Liver (tissue), 9 donors: ENCODE measurements around the gene ECE1. TPM values are rescaled to one million over a fixed set of nuclear protein-coding genes. Genes with fewer than 3 reads are reported as not detected.
A peak's percentile ranks its signal among the peaks of the same experiment; 100 is the strongest.

ENCODE experiments used
- DNase-seq: peaks from one replicate; pipeline ENCODE4 v3.0.0-alpha.2; 2017; ENCODE audit warnings: low spot score
- H3K27ac ChIP-seq, 2 donors: one replicate each; pipeline ENCODE4 v1.7.0; 2013; ENCODE audit warnings: inconsistent platforms in 2 of 2, low read length in 2 of 2, control low read depth in 1 of 2, low read depth in 1 of 2, mild to moderate bottlenecking in 1 of 2
- H3K27me3 ChIP-seq, 4 donors: one replicate each; pipeline versions ENCODE4 v1.6.1 to v1.7.0; 2013; ENCODE audit warnings: low read length in 3 of 4, inconsistent platforms in 1 of 4, mild to moderate bottlenecking in 1 of 4, moderate library complexity in 1 of 4; ENCODE audit not compliant: control insufficient read depth in 4 of 4, insufficient read depth in 4 of 4
- H3K36me3 ChIP-seq, 4 donors: one replicate each; pipeline versions ENCODE4 v1.6.1 to v1.7.0; 2013; ENCODE audit warnings: low read length in 3 of 4, mild to moderate bottlenecking in 3 of 4, low read depth in 1 of 4, moderate library complexity in 1 of 4; ENCODE audit not compliant: control insufficient read depth in 4 of 4, insufficient read depth in 3 of 4
- H3K4me1 ChIP-seq, 4 donors: one replicate each; pipeline versions ENCODE4 v1.6.1 to v1.7.0; 2013; ENCODE audit warnings: low read length in 3 of 4, mild to moderate bottlenecking in 3 of 4, moderate library complexity in 1 of 4; ENCODE audit not compliant: control insufficient read depth in 4 of 4, insufficient read depth in 4 of 4
- H3K4me3 ChIP-seq, 3 donors: one replicate each; pipeline versions ENCODE4 v1.6.1 to v1.7.0; 2013; ENCODE audit warnings: low read length in 3 of 3, control low read depth in 1 of 3, low read depth in 1 of 3, mild to moderate bottlenecking in 1 of 3
- H3K9ac ChIP-seq, 2 donors: one replicate each; pipeline ENCODE4 v1.7.0; 2013; ENCODE audit warnings: low read length in 2 of 2, mild to moderate bottlenecking in 2 of 2, moderate library complexity in 2 of 2, control low read depth in 1 of 2, low read depth in 1 of 2
- H3K9me3 ChIP-seq, 4 donors: one replicate each; pipeline versions ENCODE4 v1.6.1 to v1.7.0; 2013; ENCODE audit warnings: low read length in 3 of 4; ENCODE audit not compliant: control insufficient read depth in 4 of 4
- EGR1 ChIP-seq, 2 donors: IDR thresholded peaks; 2 replicates each; pipeline ENCODE4 v1.6.1; 2016 to 2018; ENCODE audit warnings: antibody characterized with exemption in 2 of 2, low read depth in 2 of 2
- FOXA1 ChIP-seq: IDR thresholded peaks from 2 replicates; pipeline ENCODE4 v1.6.1; 2016; ENCODE audit warnings: antibody characterized with exemption
- FOXA2 ChIP-seq: IDR thresholded peaks from 2 replicates; pipeline ENCODE4 v1.6.1; 2016; ENCODE audit warnings: antibody characterized with exemption
- GABPA ChIP-seq, 2 donors: IDR thresholded peaks in 1 of 2; conservative IDR thresholded peaks in 1 of 2; 2 replicates each; pipeline ENCODE4 v1.6.1; 2016; ENCODE audit warnings: antibody characterized with exemption in 2 of 2, mild to moderate bottlenecking in 1 of 2, moderate library complexity in 1 of 2
- HNF4A ChIP-seq, 2 donors: conservative IDR thresholded peaks; 2 replicates each; pipeline ENCODE4 v1.6.1; 2016; ENCODE audit warnings: antibody characterized with exemption in 2 of 2, mild to moderate bottlenecking in 2 of 2
- HNF4G ChIP-seq: IDR thresholded peaks from 2 replicates; pipeline ENCODE4 v1.6.1; 2016; ENCODE audit warnings: antibody characterized with exemption
- JUND ChIP-seq, 2 donors: IDR thresholded peaks; 2 replicates each; pipeline ENCODE4 v1.6.1; 2016; ENCODE audit warnings: antibody characterized with exemption in 2 of 2
- NR2F2 ChIP-seq: IDR thresholded peaks from 2 replicates; pipeline ENCODE4 v1.6.1; 2016; ENCODE audit warnings: antibody characterized with exemption
- RAD21 ChIP-seq, 2 donors: IDR thresholded peaks; 2 replicates each; pipeline ENCODE4 v1.6.1; 2016; ENCODE audit warnings: antibody characterized with exemption in 2 of 2, mild to moderate bottlenecking in 2 of 2
- RXRA ChIP-seq, 2 donors: IDR thresholded peaks; 2 replicates each; pipeline ENCODE4 v1.6.1; 2017 to 2018; ENCODE audit warnings: antibody characterized with exemption in 2 of 2, mild to moderate bottlenecking in 1 of 2
- SP1 ChIP-seq: IDR thresholded peaks from 2 replicates; pipeline ENCODE4 v1.6.1; 2018; ENCODE audit warnings: antibody characterized with exemption, mild to moderate bottlenecking
- TAF1 ChIP-seq: conservative IDR thresholded peaks from 2 replicates; pipeline ENCODE4 v1.6.1; 2016; ENCODE audit warnings: antibody characterized with exemption, mild to moderate bottlenecking
- YY1 ChIP-seq: IDR thresholded peaks from 2 replicates; pipeline ENCODE4 v1.6.1; 2016; ENCODE audit warnings: antibody characterized with exemption, mild to moderate bottlenecking
- WGBS: extraction: QIAGEN DNeasy Blood & Tissue Kit; methylation state at CpG from one replicate; pipeline ENCODE4 v1.1.7; 2013; 5-methylcytosine and 5-hydroxymethylcytosine counted together
- polyA plus RNA-seq, 2 donors: library from polyadenylated mRNA; stranded (reverse) in 1 of 2; unstranded in 1 of 2; fragments of 200-250 nt in 1 of 2; fragments of >200 nt in 1 of 2; fragmentation: Nextera tagmentation in 1 of 2; extraction: Ambion mirVana in 1 of 2; gene quantifications; one replicate each; pipeline versions ENCODE4 v1.2.1 to v1.2.3, GENCODE V29; 2013 to 2015
- total RNA-seq, 2 donors: library from RNA; depleted of rRNA; stranded (reverse); fragments of >200 nt; gene quantifications; one replicate each; pipeline ENCODE4 v1.2.3, GENCODE V29; 2014
- TF ChIP-seq, protein P1 (sequence below): IDR thresholded peaks from 2 replicates; pipeline ENCODE4 v1.6.1; 2016; ENCODE audit warnings: antibody characterized with exemption
- TF ChIP-seq, protein P2 (sequence below): IDR thresholded peaks from 2 replicates; pipeline ENCODE4 v1.6.1; 2016; ENCODE audit warnings: antibody characterized with exemption
- TF ChIP-seq, protein P3 (sequence below): fragments of 150-350 bp; IDR thresholded peaks from 2 replicates; pipeline ENCODE4 v1.5.1; 2017; ENCODE audit warnings: improper control_type of control experiment, low read depth, low read length; ENCODE audit not compliant: missing input control
- TF ChIP-seq, protein P4 (sequence below): IDR thresholded peaks from 2 replicates; pipeline ENCODE4 v1.6.1; 2016; ENCODE audit warnings: antibody characterized with exemption, mild to moderate bottlenecking
- donor health status: healthy.
- donor health status: healthy.
- donor health status: healthy.
- donor health status: healthy.
- donor health status: healthy.

The ECE1 gene
- total and polyA plus RNA-seq, 4 donors: 29.3 to 46.4 (median 39.6) TPM

DNA sequence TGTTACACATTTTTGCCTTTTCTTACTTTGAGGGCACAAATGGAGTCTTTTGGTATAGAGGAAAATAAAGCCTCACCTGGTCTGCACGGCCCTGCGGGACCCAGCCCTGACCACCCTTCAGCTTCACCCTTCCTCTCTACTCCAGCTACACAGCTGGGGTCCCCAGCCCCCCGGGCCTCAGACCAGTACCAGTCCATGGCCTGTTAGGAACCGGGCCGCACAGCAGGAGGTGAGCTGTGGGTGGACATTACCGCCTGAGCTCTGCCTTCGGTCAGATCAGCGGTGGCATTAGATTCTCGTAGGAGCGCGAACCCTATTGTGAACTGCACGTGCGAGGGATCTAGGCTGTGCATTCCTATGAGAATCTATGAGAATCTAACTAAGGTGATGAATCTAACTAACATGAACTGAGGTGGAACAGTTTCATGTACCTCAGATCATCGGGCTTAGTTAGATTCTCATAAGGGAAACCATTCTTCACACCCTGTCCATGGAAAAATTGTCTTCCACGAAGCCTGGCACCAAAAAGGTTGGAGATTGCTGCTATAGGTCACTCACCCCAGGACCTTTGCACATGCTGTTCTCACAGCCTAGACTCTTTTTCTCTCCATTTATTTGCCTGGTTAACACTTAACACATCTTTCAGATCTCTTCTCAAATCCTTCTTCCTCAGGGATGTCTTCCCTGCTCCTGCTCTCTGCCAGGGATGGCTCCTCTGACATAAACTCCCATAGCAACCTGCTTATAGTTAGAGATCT, 37.5 kb upstream of the ECE1 start:
- WGBS: 95% methylated on average over 15 of the region's 15 CpGs
- TF ChIP-seq HNF4A (conservative IDR thresholded peaks at IDR 0.05) (peak in 1 of 2 donors; percentile 22), YY1 (no peak), RXRA (IDR thresholded peaks at IDR 0.05) (peak in 1 of 2 donors; percentile 14), GABPA (IDR thresholded peaks at IDR 0.05 in 1 of 2, conservative IDR thresholded peaks at IDR 0.05 in 1 of 2) (no peak)
- TF ChIP-seq, protein P1, sequence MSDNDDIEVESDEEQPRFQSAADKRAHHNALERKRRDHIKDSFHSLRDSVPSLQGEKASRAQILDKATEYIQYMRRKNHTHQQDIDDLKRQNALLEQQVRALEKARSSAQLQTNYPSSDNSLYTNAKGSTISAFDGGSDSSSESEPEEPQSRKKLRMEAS: no peak
- no peak overlapping the region for H3K9ac ChIP-seq

GRCh38 chr1:21326861-21327344, 36.6 kb upstream of the ECE1 start:
- Histone ChIP-seq H3K9me3 (no peaks in the 10 kb centered on the region), H3K36me3 (no peaks in the 10 kb centered on the region), H3K4me3 (no peak overlapping the region), H3K9ac (no peak overlapping the region), H3K27me3 (no peaks in the 10 kb centered on the region), H3K4me1 (peaks cover 29 to 69% (median 48%) of the 10 kb centered on the region in 4 donors), H3K27ac (peak overlapping the region; percentile 56 to 83)
- 74% methylated on average over 10 of the region's 10 CpGs for WGBS
- TF ChIP-seq NR2F2 (peak; percentile 64), JUND (IDR thresholded peaks at IDR 0.05) (no peak), GABPA (IDR thresholded peaks at IDR 0.05 in 1 of 2, conservative IDR thresholded peaks at IDR 0.05 in 1 of 2) (no peak), FOXA1 (no peak), HNF4A (conservative IDR thresholded peaks at IDR 0.05) (peak; percentile 16 to 37), FOXA2 (no peak), YY1 (peak; percentile 68), SP1 (peak; percentile 44), RAD21 (IDR thresholded peaks at IDR 0.05) (peak in 1 of 2 donors; percentile 13), HNF4G (no peak), RXRA (IDR thresholded peaks at IDR 0.05) (peak in 1 of 2 donors; percentile 7), TAF1 (no peak), EGR1 (IDR thresholded peaks at IDR 0.05; ENCODE audit: low read depth in 2 of 2) (no peak)
- TF ChIP-seq, protein P2, sequence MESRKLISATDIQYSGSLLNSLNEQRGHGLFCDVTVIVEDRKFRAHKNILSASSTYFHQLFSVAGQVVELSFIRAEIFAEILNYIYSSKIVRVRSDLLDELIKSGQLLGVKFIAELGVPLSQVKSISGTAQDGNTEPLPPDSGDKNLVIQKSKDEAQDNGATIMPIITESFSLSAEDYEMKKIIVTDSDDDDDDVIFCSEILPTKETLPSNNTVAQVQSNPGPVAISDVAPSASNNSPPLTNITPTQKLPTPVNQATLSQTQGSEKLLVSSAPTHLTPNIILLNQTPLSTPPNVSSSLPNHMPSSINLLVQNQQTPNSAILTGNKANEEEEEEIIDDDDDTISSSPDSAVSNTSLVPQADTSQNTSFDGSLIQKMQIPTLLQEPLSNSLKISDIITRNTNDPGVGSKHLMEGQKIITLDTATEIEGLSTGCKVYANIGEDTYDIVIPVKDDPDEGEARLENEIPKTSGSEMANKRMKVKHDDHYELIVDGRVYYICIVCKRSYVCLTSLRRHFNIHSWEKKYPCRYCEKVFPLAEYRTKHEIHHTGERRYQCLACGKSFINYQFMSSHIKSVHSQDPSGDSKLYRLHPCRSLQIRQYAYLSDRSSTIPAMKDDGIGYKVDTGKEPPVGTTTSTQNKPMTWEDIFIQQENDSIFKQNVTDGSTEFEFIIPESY: no peak
- TF ChIP-seq, protein P3, sequence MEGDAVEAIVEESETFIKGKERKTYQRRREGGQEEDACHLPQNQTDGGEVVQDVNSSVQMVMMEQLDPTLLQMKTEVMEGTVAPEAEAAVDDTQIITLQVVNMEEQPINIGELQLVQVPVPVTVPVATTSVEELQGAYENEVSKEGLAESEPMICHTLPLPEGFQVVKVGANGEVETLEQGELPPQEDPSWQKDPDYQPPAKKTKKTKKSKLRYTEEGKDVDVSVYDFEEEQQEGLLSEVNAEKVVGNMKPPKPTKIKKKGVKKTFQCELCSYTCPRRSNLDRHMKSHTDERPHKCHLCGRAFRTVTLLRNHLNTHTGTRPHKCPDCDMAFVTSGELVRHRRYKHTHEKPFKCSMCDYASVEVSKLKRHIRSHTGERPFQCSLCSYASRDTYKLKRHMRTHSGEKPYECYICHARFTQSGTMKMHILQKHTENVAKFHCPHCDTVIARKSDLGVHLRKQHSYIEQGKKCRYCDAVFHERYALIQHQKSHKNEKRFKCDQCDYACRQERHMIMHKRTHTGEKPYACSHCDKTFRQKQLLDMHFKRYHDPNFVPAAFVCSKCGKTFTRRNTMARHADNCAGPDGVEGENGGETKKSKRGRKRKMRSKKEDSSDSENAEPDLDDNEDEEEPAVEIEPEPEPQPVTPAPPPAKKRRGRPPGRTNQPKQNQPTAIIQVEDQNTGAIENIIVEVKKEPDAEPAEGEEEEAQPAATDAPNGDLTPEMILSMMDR: no peak
- TF ChIP-seq, protein P4, sequence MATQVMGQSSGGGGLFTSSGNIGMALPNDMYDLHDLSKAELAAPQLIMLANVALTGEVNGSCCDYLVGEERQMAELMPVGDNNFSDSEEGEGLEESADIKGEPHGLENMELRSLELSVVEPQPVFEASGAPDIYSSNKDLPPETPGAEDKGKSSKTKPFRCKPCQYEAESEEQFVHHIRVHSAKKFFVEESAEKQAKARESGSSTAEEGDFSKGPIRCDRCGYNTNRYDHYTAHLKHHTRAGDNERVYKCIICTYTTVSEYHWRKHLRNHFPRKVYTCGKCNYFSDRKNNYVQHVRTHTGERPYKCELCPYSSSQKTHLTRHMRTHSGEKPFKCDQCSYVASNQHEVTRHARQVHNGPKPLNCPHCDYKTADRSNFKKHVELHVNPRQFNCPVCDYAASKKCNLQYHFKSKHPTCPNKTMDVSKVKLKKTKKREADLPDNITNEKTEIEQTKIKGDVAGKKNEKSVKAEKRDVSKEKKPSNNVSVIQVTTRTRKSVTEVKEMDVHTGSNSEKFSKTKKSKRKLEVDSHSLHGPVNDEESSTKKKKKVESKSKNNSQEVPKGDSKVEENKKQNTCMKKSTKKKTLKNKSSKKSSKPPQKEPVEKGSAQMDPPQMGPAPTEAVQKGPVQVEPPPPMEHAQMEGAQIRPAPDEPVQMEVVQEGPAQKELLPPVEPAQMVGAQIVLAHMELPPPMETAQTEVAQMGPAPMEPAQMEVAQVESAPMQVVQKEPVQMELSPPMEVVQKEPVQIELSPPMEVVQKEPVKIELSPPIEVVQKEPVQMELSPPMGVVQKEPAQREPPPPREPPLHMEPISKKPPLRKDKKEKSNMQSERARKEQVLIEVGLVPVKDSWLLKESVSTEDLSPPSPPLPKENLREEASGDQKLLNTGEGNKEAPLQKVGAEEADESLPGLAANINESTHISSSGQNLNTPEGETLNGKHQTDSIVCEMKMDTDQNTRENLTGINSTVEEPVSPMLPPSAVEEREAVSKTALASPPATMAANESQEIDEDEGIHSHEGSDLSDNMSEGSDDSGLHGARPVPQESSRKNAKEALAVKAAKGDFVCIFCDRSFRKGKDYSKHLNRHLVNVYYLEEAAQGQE: no peak
- TF ChIP-seq, protein P1: no peak
- DNase-seq: no peak

More for the DNA sequence above, 37.5 kb upstream of the ECE1 start:
- peak overlapping the region; percentile 56 to 83 for H3K27ac ChIP-seq
- no peak for DNase-seq
- no peaks in the 10 kb centered on the region for H3K36me3 ChIP-seq
- H3K27me3 ChIP-seq: no peaks in the 10 kb centered on the region
- peaks cover 32 to 71% (median 51%) of the 10 kb centered on the region in 4 donors for H3K4me1 ChIP-seq
- H3K4me3 ChIP-seq: no peak overlapping the region
- no peaks in the 10 kb centered on the region for H3K9me3 ChIP-seq
